ENCODE data around the gene ELP2. TPM values are rescaled to one million over a fixed set of nuclear protein-coding genes. Genes with fewer than 3 reads are reported as not detected.

ELP2 gene
- total and polyA plus RNA-seq, 2 of the 8 experiments (the other 6 are each of a cell fraction or from before 2014, with no cell fraction given): 55.8 to 165 TPM

GRCh38 chr18:36126668-36127067 lies 3.0 kb upstream of the ELP2 start:
- peaks cover 9% of the 10 kb centered on the region for H3K79me1 ChIP-seq (ENCODE audit: low read depth, low read length)
- no peak overlapping the region for H2BK15ac ChIP-seq (ENCODE audit: low read length)
- no peak overlapping the region for H2BK20ac ChIP-seq (ENCODE audit: low read length)
- no peak overlapping the region for H3K14ac ChIP-seq (ENCODE audit: insufficient read length)
- no peak for TF ChIP-seq YY1 (IDR thresholded peaks at IDR 0.05; ENCODE audit: low read depth, low read length)
- TF ChIP-seq SIX5 (IDR thresholded peaks at IDR 0.05; ENCODE audit: low read depth, low read length): no peak
- no peak for TF ChIP-seq HDAC2 (IDR thresholded peaks at IDR 0.05; ENCODE audit: borderline replicate concordance in 1 of 2, low read depth in 2 of 2, low read length in 2 of 2)
- TF ChIP-seq RFX5 (IDR thresholded peaks at IDR 0.05; ENCODE audit: borderline replicate concordance, low read depth, low read length): no peak
- no peak for TF ChIP-seq TAF1 (IDR thresholded peaks at IDR 0.05; ENCODE audit: low read depth, low read length)
- no peak for TF ChIP-seq SRF (IDR thresholded peaks at IDR 0.05; ENCODE audit: low read depth, low read length)
- TF ChIP-seq SP2 (IDR thresholded peaks at IDR 0.05; ENCODE audit: low read length): no peak
- TF ChIP-seq PHF8 (conservative IDR thresholded peaks at IDR 0.05; ENCODE audit: low read depth, low read length): no peak
- no peak for TF ChIP-seq KDM4A (IDR thresholded peaks at IDR 0.05; ENCODE audit: low read depth, low read length, severe bottlenecking)
- TF ChIP-seq BCL11A (IDR thresholded peaks at IDR 0.05; ENCODE audit: low read depth in 2 of 2, low read length in 2 of 2): no peak
- TF ChIP-seq GTF2F1 (IDR thresholded peaks at IDR 0.05; ENCODE audit: borderline replicate concordance, low read depth, low read length): no peak
- peaks cover 23 to 47% of the 10 kb centered on the region in 2 experiments for H3K79me2 ChIP-seq (ENCODE audit: control insufficient read depth in 1 of 2, insufficient read depth in 2 of 2, low read length in 2 of 2)
- peaks cover 12% of the 10 kb centered on the region for H3K23me2 ChIP-seq (ENCODE audit: low read depth, low read length)
- no peak for DNase-seq (ENCODE audit: low read depth in 1 of 2, low spot score in 2 of 2)
- no peaks in the 10 kb centered on the region for H3K9me3 ChIP-seq (ENCODE audit: insufficient read depth in 2 of 2, low read depth in 1 of 2, low read length in 1 of 2)
- no peak overlapping the region for H2BK5ac ChIP-seq (ENCODE audit: low read depth, low read length)
- H3K4me2 ChIP-seq (ENCODE audit: insufficient read depth in 1 of 2, low read depth in 2 of 2, low read length in 2 of 2): no peak overlapping the region
- H4K5ac ChIP-seq (ENCODE audit: insufficient read length, low read depth, low read length): no peak overlapping the region
- no peak overlapping the region for H4K8ac ChIP-seq (ENCODE audit: extremely low read depth, insufficient read depth, low read length)
- WGBS, 2 experiments (ENCODE audit: extremely low coverage in 1 of 2, insufficient coverage in 1 of 2, insufficient read length in 1 of 2, insufficient replicate concordance in 2 of 2, low coverage in 1 of 2, low lambda C conversion rate in 2 of 2, missing lambda C conversion rate in 1 of 2): 87% methylated on average over 8 of the region's 8 CpGs; no CpG with 5 or more reads in 1 of the 2 experiments
- no peak overlapping the region for H2AK5ac ChIP-seq (ENCODE audit: low read depth, low read length)
- no peak overlapping the region for H2BK120ac ChIP-seq (replicated peaks; ENCODE audit: low read depth, low read length)
- H3K9ac ChIP-seq (replicated peaks in 1 of 4; ENCODE audit: extremely low read depth in 1 of 4, low read depth in 3 of 4, low read length in 3 of 4): no peak overlapping the region
- H3K27me3 ChIP-seq (replicated peaks in 1 of 4; ENCODE audit: control insufficient read depth in 3 of 4, extremely low read depth in 1 of 4, insufficient read depth in 3 of 4, low read length in 3 of 4): 0 out of 7 replicates have a peak, but pooled peaks cover 0 to 2% (median 0%) of the 10 kb centered on the region in 4 experiments
- FAIRE-seq: no peak
- H3K4me3 ChIP-seq (ENCODE audit: extremely low read depth in 1 of 4, insufficient read depth in 2 of 4, low read depth in 3 of 4, low read length in 4 of 4): no peak overlapping the region
- peaks cover 0 to 6% (median 3%) of the 10 kb centered on the region in 4 experiments; a peak in 3 of 7 replicates for H3K4me1 ChIP-seq (replicated peaks in 1 of 4; ENCODE audit: control insufficient read depth in 3 of 4, insufficient read depth in 4 of 4, low read length in 3 of 4)
- no peak overlapping the region for H3K56ac ChIP-seq (replicated peaks; ENCODE audit: insufficient read length, low read depth, low read length)
- peaks cover 2 to 34% (median 16%) of the 10 kb centered on the region in 4 experiments; a peak in 5 of 8 replicates for H3K36me3 ChIP-seq (ENCODE audit: control insufficient read depth in 2 of 4, insufficient read depth in 4 of 4, low read length in 3 of 4)
- H2AFZ ChIP-seq (ENCODE audit: low read length): no peak overlapping the region
- H3K27ac ChIP-seq (ENCODE audit: low read depth, low read length): no peak overlapping the region
- no peak overlapping the region for H3K18ac ChIP-seq (ENCODE audit: extremely low read depth, low read length)
- no peak overlapping the region for H3K4ac ChIP-seq (replicated peaks; ENCODE audit: insufficient read length, low read depth, low read length)
- H3K23ac ChIP-seq (ENCODE audit: insufficient read length): no peak overlapping the region
- ChIA-PET POLR2A (ENCODE audit: partially characterized antibody) (interaction anchor here (0.6 to 1.6 kb wide), 2 partner anchors 15 to 464 kb away, joined by 3 read pairs; no protein-coding TSS in a partner anchor), CTCF (ENCODE audit: partially characterized antibody) (interaction anchor here (1.0 to 2.7 kb wide), 2 partner anchors 29 to 109 kb away, joined by 3 to 14 read pairs; no protein-coding TSS in a partner anchor)
- H4K91ac ChIP-seq (replicated peaks; ENCODE audit: insufficient read length, low read length): no peak overlapping the region
- H2BK12ac ChIP-seq (ENCODE audit: low read depth, low read length): no peak overlapping the region
- peaks cover 5 to 22% of the 10 kb centered on the region in 2 experiments for H4K20me1 ChIP-seq (replicated peaks in 1 of 2; ENCODE audit: control insufficient read depth in 1 of 2, insufficient read depth in 2 of 2, low read length in 2 of 2)
